IMR-90 (cell line): ENCODE measurements around the gene DDX54. TPM values are rescaled to one million over a fixed set of nuclear protein-coding genes. Genes with fewer than 3 reads are reported as not detected.

Source experiments
- ATAC-seq: fragments of 200-7000 bp; cut with Tn5 transposase; 2 replicates; pipeline ENCODE4 v1.9.1; 2020; ENCODE audit warnings: low read depth, mild to moderate bottlenecking, moderate library complexity
- BruUV-seq: library from RNA; stranded (reverse); fragments of 400-500 nt; replicated peaks from 2 replicates; lab custom pipeline; 2021; lab: Mats Ljungman, UMichigan
- CTCF ChIA-PET: fragments of 300-600 bp; formaldehyde crosslinking; extraction: SDS; loops from one replicate; lab custom pipeline; 2021; ENCODE audit warnings: antibody characterized with exemption; lab: Yijun Ruan, JAX
- POLR2A ChIA-PET: fragments of 300-600 bp; sonication (Branson Sonifier 250); formaldehyde crosslinking; loops from one replicate; lab custom pipeline; 2022; ENCODE audit warnings: antibody characterized with exemption; ENCODE audit not compliant: unreplicated experiment; lab: Charles Lee
- DNase-seq: peaks from one replicate; pipeline ENCODE4 v3.0.0; 2013
- H2AFZ ChIP-seq: replicated peaks from 2 replicates; pipeline ENCODE3; 2013; ENCODE audit warnings: low read length, mild to moderate bottlenecking; ENCODE audit not compliant: poor library complexity
- H2AK5ac ChIP-seq: 2 replicates; pipeline ENCODE4 v1.6.1; 2013; ENCODE audit warnings: low read depth, low read length, inconsistent platforms
- H2AK9ac ChIP-seq: replicated peaks from 2 replicates; pipeline ENCODE3; 2013; ENCODE audit warnings: mild to moderate bottlenecking, low read depth, low read length, moderate library complexity; ENCODE audit not compliant: poor library complexity
- H2BK120ac ChIP-seq: 2 replicates; pipeline ENCODE4 v1.6.1; 2013; ENCODE audit warnings: low read depth, low read length, inconsistent platforms
- H2BK15ac ChIP-seq: 3 replicates; pipeline ENCODE4 v1.6.1; 2013; ENCODE audit warnings: low read depth, low read length, inconsistent platforms
- H2BK20ac ChIP-seq: 2 replicates; pipeline ENCODE4 v1.6.1; 2013; ENCODE audit warnings: low read depth, mild to moderate bottlenecking, inconsistent platforms, low read length, moderate library complexity
- H2BK5ac ChIP-seq: 2 replicates; pipeline ENCODE4 v1.6.1; 2013; ENCODE audit warnings: mild to moderate bottlenecking, low read depth, low read length, inconsistent platforms; ENCODE audit not compliant: poor library complexity, severe bottlenecking
- H3K14ac ChIP-seq: replicated peaks from 2 replicates; pipeline ENCODE4 v1.6.1; 2013; ENCODE audit warnings: low read depth, low read length, inconsistent platforms
- H3K18ac ChIP-seq: 2 replicates; pipeline ENCODE4 v1.6.1; 2013; ENCODE audit warnings: low read depth, low read length, control low read depth
- H3K23ac ChIP-seq: 2 replicates; pipeline ENCODE4 v1.6.1; 2013; ENCODE audit warnings: low read depth, low read length, inconsistent platforms
- H3K27ac ChIP-seq: 2 replicates; pipeline ENCODE4 v1.5.1; 2013; ENCODE audit warnings: mild to moderate bottlenecking, control low read depth, low read length; ENCODE audit not compliant: insufficient read depth
- H3K27me3 ChIP-seq: 2 replicates; pipeline ENCODE4 v1.6.1; 2013; ENCODE audit warnings: low read length; ENCODE audit not compliant: control insufficient read depth, insufficient read depth
- H3K36me3 ChIP-seq: 2 replicates; pipeline ENCODE4 v1.6.1; 2013; ENCODE audit warnings: low read length, mixed read lengths; ENCODE audit not compliant: control insufficient read depth, insufficient read depth
- H3K4ac ChIP-seq: 2 replicates; pipeline ENCODE4 v1.6.1; 2013; ENCODE audit warnings: low read depth, low read length, inconsistent platforms
- H3K4me1 ChIP-seq: 2 replicates; pipeline ENCODE4 v1.6.1; 2013; ENCODE audit warnings: low read length, mixed read lengths; ENCODE audit not compliant: control insufficient read depth, insufficient read depth
- H3K4me2 ChIP-seq: 2 replicates; pipeline ENCODE4 v1.6.1; 2013; ENCODE audit warnings: low read depth, mild to moderate bottlenecking, control low read depth, low read length, moderate library complexity
- H3K4me3 ChIP-seq: 2 replicates; pipeline ENCODE4 v1.5.1; 2013; ENCODE audit warnings: low read depth, mild to moderate bottlenecking, control low read depth, low read length, moderate library complexity; ENCODE audit not compliant: insufficient read depth
- H3K56ac ChIP-seq: 2 replicates; pipeline ENCODE4 v1.6.1; 2013; ENCODE audit warnings: low read length, inconsistent platforms; ENCODE audit not compliant: insufficient read depth; ENCODE audit errors: extremely low read depth
- H3K79me1 ChIP-seq, 2 experiments: 2 replicates each; pipeline ENCODE4 v1.6.1; 2013; ENCODE audit warnings: low read length in 2 of 2, inconsistent platforms in 1 of 2, low read depth in 1 of 2
- H3K9ac ChIP-seq: 2 replicates; pipeline ENCODE4 v1.6.1; 2013; ENCODE audit warnings: low read depth, low read length, control low read depth
- H3K9me1 ChIP-seq: 2 replicates; pipeline ENCODE4 v1.6.1; 2013; ENCODE audit warnings: low read length, inconsistent platforms; ENCODE audit not compliant: insufficient read depth
- H3K9me3 ChIP-seq: 2 replicates; pipeline ENCODE4 v1.6.1; 2013; ENCODE audit warnings: low read length; ENCODE audit not compliant: control insufficient read depth, insufficient read depth
- H4K20me1 ChIP-seq: 2 replicates; pipeline ENCODE4 v1.6.1; 2013; ENCODE audit warnings: low read length, inconsistent platforms; ENCODE audit not compliant: insufficient read depth
- H4K5ac ChIP-seq: 2 replicates; pipeline ENCODE4 v1.6.1; 2013; ENCODE audit warnings: mild to moderate bottlenecking, low read depth, low read length, control low read depth
- H4K8ac ChIP-seq, 2 experiments: 2 replicates each; pipeline ENCODE4 v1.6.1; 2013; ENCODE audit warnings: low read depth in 2 of 2, low read length in 2 of 2, control low read depth in 1 of 2, inconsistent platforms in 1 of 2
- H4K91ac ChIP-seq: 2 replicates; pipeline ENCODE4 v1.6.1; 2013; ENCODE audit warnings: low read depth, low read length, inconsistent platforms; ENCODE audit not compliant: insufficient read depth
- BHLHE40 ChIP-seq: fragments of 150-350 bp; IDR thresholded peaks from 2 replicates; pipeline ENCODE4 v1.6.1; 2016; ENCODE audit warnings: mild to moderate bottlenecking, low read depth, low read length
- CEBPB ChIP-seq: IDR thresholded peaks from 2 replicates; pipeline ENCODE4 v1.6.1; 2012; ENCODE audit warnings: low read depth, low read length, improper control_type of control experiment
- CTCF ChIP-seq: conservative IDR thresholded peaks from 2 replicates; pipeline ENCODE4 v1.5.1; 2012; ENCODE audit warnings: mild to moderate bottlenecking, low read depth, low read length, improper control_type of control experiment
- ELK1 ChIP-seq: fragments of 150-350 bp; IDR thresholded peaks from 2 replicates; pipeline ENCODE4 v1.6.1; 2016; ENCODE audit warnings: low read depth, mild to moderate bottlenecking, low read length, moderate library complexity, borderline replicate concordance
- FOS ChIP-seq: fragments of 150-350 bp; IDR thresholded peaks from 2 replicates; pipeline ENCODE4 v1.6.1; 2016; ENCODE audit warnings: low read depth, low read length
- MXI1 ChIP-seq: IDR thresholded peaks from 2 replicates; pipeline ENCODE4 v1.6.1; 2012; ENCODE audit warnings: low read depth, mild to moderate bottlenecking, low read length, moderate library complexity, borderline replicate concordance
- NFE2L2 ChIP-seq: fragments of 150-350 bp; IDR thresholded peaks from 2 replicates; pipeline ENCODE4 v1.6.1; 2016; ENCODE audit warnings: low read depth, mild to moderate bottlenecking, low read length
- POLR2A ChIP-seq: IDR thresholded peaks from 2 replicates; pipeline ENCODE4 v1.6.1; 2012; ENCODE audit warnings: mild to moderate bottlenecking, low read depth, low read length
- SMC3 ChIP-seq: fragments of 150-350 bp; IDR thresholded peaks from 2 replicates; pipeline ENCODE4 v1.6.1; 2016; ENCODE audit warnings: low read depth, mild to moderate bottlenecking, antibody characterized with exemption, low read length, moderate library complexity
- USF2 ChIP-seq: fragments of 150-350 bp; IDR thresholded peaks from 2 replicates; pipeline ENCODE4 v1.6.1; 2017; ENCODE audit warnings: mild to moderate bottlenecking, antibody characterized with exemption, low read length, low read depth
- WGBS, 2 experiments: methylation state at CpG; one replicate each; pipeline versions ENCODE4 v1.1.5 to v1.1.7; 2013; ENCODE audit warnings: missing lambda C conversion rate in 2 of 2; ENCODE audit not compliant: insufficient read length in 1 of 2; ENCODE audit errors: extremely low coverage in 2 of 2; 5-methylcytosine and 5-hydroxymethylcytosine counted together
- dilution Hi-C: fragments of 300-500 bp; cut with HindIII; formaldehyde crosslinking; loops from one replicate; pipeline ENCODE4 v1.14.3; 2018; ENCODE audit warnings: low sequenced_read_pairs; ENCODE audit not compliant: unreplicated experiment
- in situ Hi-C: fragments of 300-500 bp; cut with MboI; formaldehyde crosslinking; loops from 3 replicates; pipeline ENCODE4 v1.14.3; 2019; ENCODE audit warnings: low sequenced_read_pairs, inconsistent platforms, mixed read lengths
- intact Hi-C: fragments of 100-400 bp; cut with micrococcal nuclease; formaldehyde crosslinking; loops from 2 replicates; pipeline ENCODE4 v1.10.0; 2022
- polyA plus RNA-seq, 3 experiments: library from polyadenylated mRNA; depleted of rRNA; stranded (reverse); fragments of >200 nt; gene quantifications; 2 replicates each; pipeline ENCODE4 v1.2.3, GENCODE V29; 2012; ENCODE audit warnings: low replicate concordance in 1 of 3
- total RNA-seq: library from RNA; depleted of rRNA; stranded (reverse); fragments of >200 nt; gene quantifications from 2 replicates; pipeline ENCODE4 v1.2.3, GENCODE V29; 2012

Gene DDX54
- total and polyA plus RNA-seq, 2 of the 4 experiments (the other 2 are of a cell fraction), result 23.8 to 47.5 TPM

- no peak overlapping the region for H3K4me3 ChIP-seq
- peaks cover 11% of the 10 kb centered on the region for H3K36me3 ChIP-seq
- no peak overlapping the region for H4K5ac ChIP-seq
- H3K23ac ChIP-seq, result no peak overlapping the region
- H3K27ac ChIP-seq, result no peak overlapping the region
- in situ Hi-C loops, result loop anchor here (25.0 kb wide), 1 partner anchor 1226 kb away; the partner anchor contains the start of gene TBX5
- ChIA-PET CTCF (interaction anchor here (0.5 kb wide), 1 partner anchor 1131 kb away, joined by 5 read pairs; no protein-coding TSS in a partner anchor), POLR2A (no interaction called here)
- no peak for TF ChIP-seq CEBPB
- TF ChIP-seq SMC3, result no peak
- no peak for TF ChIP-seq MXI1
- no peak for TF ChIP-seq POLR2A
- no peak for TF ChIP-seq FOS
- TF ChIP-seq ELK1, result no peak
- no peak for TF ChIP-seq USF2
- TF ChIP-seq BHLHE40, result no peak
- no peak for TF ChIP-seq NFE2L2
- no peak for TF ChIP-seq CTCF
- no peak overlapping the region for H3K4ac ChIP-seq
- ATAC-seq (no peak), DNase-seq (no peak)
- H3K14ac ChIP-seq, result no peak overlapping the region
- peaks cover 5% of the 10 kb centered on the region; the same call in 1 of the 2 replicates for H3K4me1 ChIP-seq
- H3K4me2 ChIP-seq, result no peak overlapping the region; the same call in 1 of the 2 replicates
- H2BK20ac ChIP-seq, result no peak overlapping the region
- no peak overlapping the region for H3K9ac ChIP-seq
- no peak overlapping the region for H2AK9ac ChIP-seq
- no peak overlapping the region for H2BK5ac ChIP-seq
- dilution Hi-C loops, result no loop called here
- no peaks in the 10 kb centered on the region for H3K9me1 ChIP-seq
- WGBS, 2 experiments, result 80% methylated on average over 4 of the region's 16 CpGs; no CpG with 5 or more reads in 1 of the 2 experiments
- no peak overlapping the region for H2BK120ac ChIP-seq
- H3K18ac ChIP-seq, result no peak overlapping the region
- H2AK5ac ChIP-seq, result peak overlapping the region; percentile 56; the same call in 1 of the 2 replicates
- H2BK15ac ChIP-seq, result no peak overlapping the region; the same call in 2 of the 3 replicates
- no peaks in the 10 kb centered on the region for H3K27me3 ChIP-seq
- intact Hi-C loops, result no loop called here
- no peaks in the 10 kb centered on the region; the same call in 1 of the 2 replicates for H4K20me1 ChIP-seq
- H3K56ac ChIP-seq, result no peak overlapping the region
- no peak overlapping the region for H4K91ac ChIP-seq
- no peaks in the 10 kb centered on the region for H3K9me3 ChIP-seq
- H4K8ac ChIP-seq, result no peak overlapping the region
- BruUV-seq, result no TSS peak
- peak overlapping the region; percentile 49 for H2AFZ ChIP-seq
- peaks cover 31 to 51% of the 10 kb centered on the region in 2 experiments for H3K79me1 ChIP-seq
Observed at GRCh38 chr12:113186666-113187325, 1.5 kb upstream of the DDX54 start.
